ENCODE measurements around the gene NLRC5.
"Not testable (repeated sequence)": the region's sequence is repeated elsewhere in the genome, so short reads cannot be mapped to it uniquely, and the experiment has no call there.

The NLRC5 gene

GRCh38 chr16:57081744-57082143 is 92.4 kb downstream of the NLRC5 start:
- no peak for DNase-seq

- DNase-seq = no peak
These were observed 93.3 kb downstream of the NLRC5 start for GRCh38 chr16:57082664-57083063.

GRCh38 chr16:57083485-57084126 is 94.2 kb downstream of the NLRC5 start:
- no peak for DNase-seq

GRCh38 chr16:57084257-57084770 is 95.0 kb downstream of the NLRC5 start:
- DNase-seq = no peak

GRCh38 chr16:57084996-57085395 is 95.6 kb downstream of the NLRC5 start:
- DNase-seq = no peak

GRCh38 chr16:57087003-57087402 is 97.6 kb downstream of the NLRC5 start:
- DNase-seq = no peak

- DNase-seq = no peak
These were observed 100.0 kb downstream of the NLRC5 start for GRCh38 chr16:57089406-57089805.

GRCh38 chr16:57091200-57091974 is 102.0 kb downstream of the NLRC5 start:
- no peak for DNase-seq

- DNase-seq = peak; percentile 29
These were observed 102.8 kb downstream of the NLRC5 start, which contains the start of gene CPNE2 for GRCh38 chr16:57091975-57092785. TSS of gene CPNE2 (plus strand) at chr16:57092583. CDS start at chr16:57110743, 18,160 bp downstream.

- DNase-seq = peak; percentile 29
These were observed 103.5 kb downstream of the NLRC5 start for GRCh38 chr16:57092786-57093411.

- no peak for DNase-seq
These were observed 104.6 kb downstream of the NLRC5 start for GRCh38 chr16:57093666-57094564.

- no peak for DNase-seq
These were observed 105.6 kb downstream of the NLRC5 start for GRCh38 chr16:57094911-57095310.

GRCh38 chr16:57096192-57096591 is 106.8 kb downstream of the NLRC5 start:
- DNase-seq = no peak

GRCh38 chr16:57096793-57097192 is 107.4 kb downstream of the NLRC5 start:
- DNase-seq = no peak

GRCh38 chr16:57098188-57098841 is 109.0 kb downstream of the NLRC5 start:
- DNase-seq = no peak

- not testable (repeated sequence) for DNase-seq
These were observed 110.6 kb downstream of the NLRC5 start for GRCh38 chr16:57099965-57100364.

GRCh38 chr16:57100445-57100844 is 111.1 kb downstream of the NLRC5 start:
- DNase-seq = no peak

GRCh38 chr16:57102888-57103851 is 113.8 kb downstream of the NLRC5 start:
- DNase-seq = no peak

- DNase-seq = no peak
These were observed 115.3 kb downstream of the NLRC5 start for GRCh38 chr16:57104706-57105105.

GRCh38 chr16:57105184-57105583 is 115.8 kb downstream of the NLRC5 start:
- no peak for DNase-seq

Measured in activated gamma-delta T cell (primary cell).